H1 (cell line): ENCODE data around the gene ACBD6. TPM values are rescaled to one million over a fixed set of nuclear protein-coding genes. Genes with fewer than 3 reads are reported as not detected.

ENCODE experiments used
- CTCF ChIP-seq, 3 experiments: IDR thresholded peaks; 1 replicate in 2 of 3; 2 replicates in 1 of 3; pipeline versions ENCODE4 v1.5.1 to v1.6.1; 2011; ENCODE audit warnings: low read length in 3 of 3, mild to moderate bottlenecking in 3 of 3, inconsistent platforms in 2 of 3, low read depth in 1 of 3, moderate library complexity in 1 of 3; ENCODE audit not compliant: insufficient read depth in 1 of 3; ENCODE audit errors: control extremely low read depth in 1 of 3
- GTF2F1 ChIP-seq: IDR thresholded peaks from 2 replicates; pipeline ENCODE4 v1.6.1; 2012; ENCODE audit warnings: low read depth, low read length, improper control_type of control experiment, borderline replicate concordance
- POU5F1 ChIP-seq: IDR thresholded peaks from 2 replicates; pipeline ENCODE4 v1.6.1; 2011; ENCODE audit warnings: low read depth, mild to moderate bottlenecking, low read length, moderate library complexity
- RNF2 ChIP-seq: fragments of 200-900, 300-1000 bp; sonication (generic); IDR thresholded peaks from 2 replicates; pipeline ENCODE4 v1.7.1; 2016; ENCODE audit warnings: borderline replicate concordance, low read depth, mild to moderate bottlenecking, antibody characterized with exemption, low read length; ENCODE audit not compliant: poor library complexity, severe bottlenecking; ENCODE audit errors: missing control alignments
- TAF7 ChIP-seq: optimal IDR thresholded peaks from 2 replicates; pipeline ENCODE3; 2011; ENCODE audit warnings: low read depth, mild to moderate bottlenecking, inconsistent platforms, low read length, moderate library complexity, borderline replicate concordance
- polyA plus RNA-seq, 7 experiments: library from polyadenylated mRNA; depleted of rRNA in 3 of 7; stranded (reverse) in 5 of 7; unstranded in 2 of 7; fragments of >200 nt in 5 of 7; fragments of 200-250 nt in 2 of 7; gene quantifications; 1 replicate in 5 of 7; 2 replicates in 1 of 7; 4 replicates in 1 of 7; pipeline versions ENCODE4 v1.2.1 to v1.2.3, GENCODE V29; 2011 to 2013; ENCODE audit warnings: missing spikeins in 2 of 7, mixed read lengths in 2 of 7
- total RNA-seq: library from RNA; stranded (reverse); fragmentation: NEBNext Ultra II Directional; extraction: Animal tissue kit (Norgen Biotek cat#: 25700); gene quantifications from 2 replicates; pipeline ENCODE4 v1.2.1, GENCODE V29; 2021

ACBD6 gene
- total and polyA plus RNA-seq, 2 of the 8 experiments (the other 6 are each of a cell fraction or from before 2014, with no cell fraction given), result 52.0 to 67.7 TPM

DNA sequence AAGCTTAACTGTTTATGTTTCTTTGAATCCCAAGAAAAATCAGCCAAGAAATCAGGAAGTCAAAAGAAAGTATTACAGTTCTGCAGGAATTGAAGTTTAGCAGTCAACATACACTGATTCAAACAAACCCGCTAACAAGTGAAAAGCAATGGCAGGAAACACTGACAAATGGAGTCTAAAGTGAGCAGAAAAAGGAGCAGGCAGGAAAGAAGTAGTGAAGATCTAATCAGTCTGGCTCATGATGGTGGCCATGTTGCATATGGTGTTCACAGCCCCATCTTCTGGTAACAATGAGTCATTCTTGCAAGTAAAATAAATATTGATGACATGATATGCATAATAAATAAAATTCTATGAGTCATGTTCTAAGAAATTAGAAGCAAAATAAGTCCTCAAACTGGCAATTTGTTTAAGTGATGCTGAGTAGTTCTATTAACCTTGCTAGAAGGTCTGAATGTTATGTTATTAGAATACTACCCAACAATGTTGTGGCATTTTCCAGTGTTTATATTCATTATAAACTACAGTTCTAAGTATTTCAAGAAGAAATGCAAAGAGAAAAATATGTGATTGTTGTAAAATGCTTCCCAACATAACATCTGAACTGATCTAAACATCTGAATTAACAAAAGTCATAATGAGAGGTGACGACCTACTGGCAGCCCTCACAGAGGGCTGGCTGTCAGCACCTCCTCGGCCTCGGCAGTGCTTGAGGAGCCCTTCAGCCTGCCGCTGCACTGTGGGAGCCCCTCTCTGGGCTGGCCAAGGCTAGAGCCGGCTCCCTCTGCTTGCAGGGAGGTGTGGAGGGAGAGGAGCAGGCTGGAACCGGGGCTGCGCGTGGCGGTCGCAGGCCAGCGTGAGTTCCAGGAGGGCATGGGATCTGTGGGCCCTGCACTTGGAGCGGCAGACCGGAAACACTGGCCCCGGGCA lies 5.7 kb upstream of the ACBD6 start (continued):
- no peak for TF ChIP-seq CTCF (IDR thresholded peaks at IDR 0.05; ENCODE audit: control extremely low read depth in 1 of 3, insufficient read depth in 1 of 3, low read depth in 1 of 3, low read length in 3 of 3)
- no peak for TF ChIP-seq GTF2F1
- TF ChIP-seq TAF7, result no peak
- TF ChIP-seq POU5F1, result no peak
- no peak for TF ChIP-seq RNF2
